Left lung (tissue), 10 donors: ENCODE measurements around the gene TSPAN17. TPM values are rescaled to one million over a fixed set of nuclear protein-coding genes. Genes with fewer than 3 reads are reported as not detected.

Experiments
- ATAC-seq: fragments of 200-7000 bp; cut with Tn5 transposase; one replicate; pipeline ENCODE4 v1.9.1; 2020; ENCODE audit warnings: moderate library complexity
- DNase-seq, 4 donors: peaks; one replicate each; pipeline ENCODE4 v3.0.0-alpha.2; 2013 to 2020
- H3K27ac ChIP-seq, 2 donors: fragments of 200-600 bp; sonication (generic) in 1 of 2; one replicate each; pipeline versions ENCODE4 v1.5.0 to v1.8.0; 2020 to 2021
- H3K27me3 ChIP-seq, 2 donors: fragments of 200-600 bp; sonication (generic) in 1 of 2; one replicate each; pipeline versions ENCODE4 v1.5.0 to v1.8.0; 2020 to 2021
- H3K36me3 ChIP-seq, 2 donors: fragments of 200-600 bp; sonication (generic) in 1 of 2; one replicate each; pipeline versions ENCODE4 v1.5.0 to v1.8.0; 2020 to 2021
- H3K4me1 ChIP-seq, 2 donors: fragments of 200-600 bp; one replicate each; pipeline ENCODE4 v1.8.0; 2021
- H3K4me3 ChIP-seq, 2 donors: fragments of 200-600 bp; sonication (generic) in 1 of 2; one replicate each; pipeline versions ENCODE4 v1.5.0 to v1.8.0; 2020 to 2021; ENCODE audit warnings: mild to moderate bottlenecking in 1 of 2
- H3K9me3 ChIP-seq, 2 donors: fragments of 200-600 bp; sonication (generic) in 1 of 2; one replicate each; pipeline versions ENCODE4 v1.5.0 to v1.8.0; 2020 to 2021
- intact Hi-C, 2 donors: fragments of 100-400 bp; cut with DNase I; formaldehyde crosslinking; loops; one replicate each; pipeline versions ENCODE4 v1.11.2 to v1.14.2; 2022
- polyA plus RNA-seq, 6 donors: library from polyadenylated mRNA; unstranded; fragments of 120-200 nt; gene quantifications; one replicate each; pipeline ENCODE4 v1.2.1, GENCODE V29; 2013; ENCODE audit not compliant: insufficient read length in 6 of 6
- total RNA-seq, 2 donors: library from RNA; stranded (reverse); fragmentation: NEBNext Ultra II Directional; extraction: Animal tissue kit (Norgen Biotek cat#: 25700); gene quantifications; one replicate each; pipeline ENCODE4 v1.2.1, GENCODE V29; 2021
- TF ChIP-seq, protein P1 (sequence below), 2 donors: fragments of 200-600 bp; sonication (generic) in 1 of 2; IDR thresholded peaks; one replicate each; pipeline versions ENCODE4 v1.5.0 to v1.8.0; 2021; ENCODE audit warnings: antibody characterized with exemption in 2 of 2
- donor health status: DM: no; HTN: yes; CAD: no.
- donor health status: DM: no; HTN: no; CAD: no.

Gene TSPAN17
- total and polyA plus RNA-seq, 8 donors: 26.0 to 48.3 (median 35.0) TPM

DNA sequence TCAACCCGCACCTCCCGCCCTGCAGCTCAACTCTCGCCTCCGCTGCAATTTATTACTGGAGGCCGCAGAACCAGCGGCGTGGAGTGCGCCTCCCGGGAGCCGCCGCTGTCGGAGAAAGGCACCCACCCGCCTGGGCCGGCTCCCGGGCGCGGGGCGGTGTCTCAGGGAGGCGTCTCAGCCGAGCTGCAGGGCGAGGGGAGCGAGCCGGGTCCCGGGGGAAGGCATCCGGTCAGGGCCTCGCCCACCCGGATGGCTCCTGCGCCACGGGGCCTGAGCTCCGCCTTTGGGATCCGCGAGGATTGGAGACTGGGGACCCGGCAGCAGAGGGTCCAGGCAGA is 32.9 kb downstream of the TSPAN17 start:
- DNase-seq: no peak
- Histone ChIP-seq H3K4me3 (no peak overlapping the region), H3K9me3 (peaks cover 0 to 3% of the 10 kb centered on the region in 2 donors), H3K27me3 (peaks cover 24 to 71% of the 10 kb centered on the region in 2 donors), H3K4me1 (no peaks in the 10 kb centered on the region), H3K36me3 (no peaks in the 10 kb centered on the region), H3K27ac (no peak overlapping the region)
- no peak for ATAC-seq
- intact Hi-C loops: no loop called here
- TF ChIP-seq, protein P1, sequence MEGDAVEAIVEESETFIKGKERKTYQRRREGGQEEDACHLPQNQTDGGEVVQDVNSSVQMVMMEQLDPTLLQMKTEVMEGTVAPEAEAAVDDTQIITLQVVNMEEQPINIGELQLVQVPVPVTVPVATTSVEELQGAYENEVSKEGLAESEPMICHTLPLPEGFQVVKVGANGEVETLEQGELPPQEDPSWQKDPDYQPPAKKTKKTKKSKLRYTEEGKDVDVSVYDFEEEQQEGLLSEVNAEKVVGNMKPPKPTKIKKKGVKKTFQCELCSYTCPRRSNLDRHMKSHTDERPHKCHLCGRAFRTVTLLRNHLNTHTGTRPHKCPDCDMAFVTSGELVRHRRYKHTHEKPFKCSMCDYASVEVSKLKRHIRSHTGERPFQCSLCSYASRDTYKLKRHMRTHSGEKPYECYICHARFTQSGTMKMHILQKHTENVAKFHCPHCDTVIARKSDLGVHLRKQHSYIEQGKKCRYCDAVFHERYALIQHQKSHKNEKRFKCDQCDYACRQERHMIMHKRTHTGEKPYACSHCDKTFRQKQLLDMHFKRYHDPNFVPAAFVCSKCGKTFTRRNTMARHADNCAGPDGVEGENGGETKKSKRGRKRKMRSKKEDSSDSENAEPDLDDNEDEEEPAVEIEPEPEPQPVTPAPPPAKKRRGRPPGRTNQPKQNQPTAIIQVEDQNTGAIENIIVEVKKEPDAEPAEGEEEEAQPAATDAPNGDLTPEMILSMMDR (IDR thresholded peaks at IDR 0.05): no peak

DNA sequence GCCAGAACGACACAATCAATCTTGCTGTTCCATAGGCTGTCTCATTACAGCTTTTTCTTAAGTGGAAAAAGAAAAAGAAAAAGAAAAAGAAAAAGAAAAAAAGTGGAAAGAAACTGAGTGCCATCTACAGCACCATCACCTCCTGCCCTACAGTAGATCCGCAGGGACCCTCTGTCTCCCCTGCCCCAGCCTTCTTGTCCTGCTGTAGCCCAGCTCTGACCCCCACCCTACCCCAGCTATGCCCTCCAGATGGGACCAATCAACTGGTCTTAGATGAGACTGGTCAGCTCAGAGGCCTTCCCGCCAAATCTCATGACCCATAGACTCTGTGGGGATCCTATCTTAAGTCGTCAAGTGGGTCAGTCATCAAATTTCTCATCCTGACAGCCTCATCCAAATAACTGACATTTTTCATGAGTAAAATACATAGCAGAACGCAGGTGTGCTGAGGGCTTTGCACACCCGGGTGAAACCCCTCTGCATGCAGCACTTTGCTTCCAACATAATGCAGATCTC is 34.8 kb downstream of the TSPAN17 start:
- Histone ChIP-seq H3K27me3 (peaks cover 24 to 74% of the 10 kb centered on the region in 2 donors), H3K9me3 (peaks cover 0 to 3% of the 10 kb centered on the region in 2 donors), H3K27ac (no peak overlapping the region), H3K4me3 (no peak overlapping the region), H3K36me3 (no peaks in the 10 kb centered on the region), H3K4me1 (no peaks in the 10 kb centered on the region)
- TF ChIP-seq, protein P1 (IDR thresholded peaks at IDR 0.05): no peak
- intact Hi-C loops: no loop called here
- DNase-seq: no peak
- no peak for ATAC-seq

DNA sequence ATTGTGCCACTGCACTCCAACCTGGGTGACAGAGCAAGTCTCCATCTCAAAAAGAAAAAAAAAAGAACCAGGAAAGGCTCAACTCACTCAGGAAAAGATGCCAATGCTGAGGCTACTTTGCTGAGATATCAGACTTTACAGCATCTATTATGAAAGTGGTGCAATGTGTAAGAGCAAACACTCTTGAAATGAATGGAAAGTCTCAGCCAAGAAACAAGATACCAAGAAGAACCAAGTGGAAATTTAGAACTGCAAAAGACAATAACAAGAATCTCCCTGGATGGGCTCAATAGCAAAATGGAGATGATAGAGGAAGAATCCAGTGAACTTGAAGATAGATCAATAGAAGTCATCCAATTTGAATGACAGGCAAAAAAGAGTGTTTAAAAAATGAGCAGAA is 37.7 kb downstream of the TSPAN17 start:
- Histone ChIP-seq H3K36me3 (no peaks in the 10 kb centered on the region), H3K9me3 (peaks cover 0 to 12% of the 10 kb centered on the region in 2 donors), H3K4me3 (no peak overlapping the region), H3K4me1 (no peaks in the 10 kb centered on the region), H3K27ac (no peak overlapping the region), H3K27me3 (peaks cover 12 to 73% of the 10 kb centered on the region in 2 donors)
- intact Hi-C loops: no loop called here
- DNase-seq (no peak), ATAC-seq (no peak)
- TF ChIP-seq, protein P1 (IDR thresholded peaks at IDR 0.05): no peak

DNA sequence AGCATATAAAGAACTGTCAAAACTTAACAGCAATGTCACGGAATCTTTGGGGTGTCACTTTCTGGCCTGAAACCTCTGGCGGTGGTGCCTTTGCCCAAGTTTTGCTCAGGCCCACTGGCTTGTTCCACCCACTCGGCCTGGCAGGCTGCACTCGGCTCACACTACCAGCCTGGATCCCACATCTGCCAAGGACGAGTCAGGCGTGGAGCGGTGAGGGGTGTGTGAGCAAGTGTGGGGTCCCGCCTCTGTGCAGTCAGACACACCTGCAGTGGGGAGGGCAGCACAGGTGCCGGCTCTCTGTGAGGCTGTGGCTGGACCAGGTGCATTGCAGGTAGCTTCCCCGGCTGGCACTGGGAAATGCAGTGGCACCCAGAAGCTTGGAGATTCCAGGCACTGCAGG is 40.0 kb downstream of the TSPAN17 start:
- H3K27ac ChIP-seq: no peak overlapping the region
- H3K4me1 ChIP-seq: no peaks in the 10 kb centered on the region
- H3K4me3 ChIP-seq: no peak overlapping the region
- intact Hi-C loops: no loop called here
- DNase-seq (no peak), ATAC-seq (no peak)
- H3K27me3 ChIP-seq: peaks cover 3 to 73% of the 10 kb centered on the region in 2 donors
- TF ChIP-seq, protein P1 (IDR thresholded peaks at IDR 0.05): no peak
- peaks cover 0 to 12% of the 10 kb centered on the region in 2 donors for H3K9me3 ChIP-seq
- no peaks in the 10 kb centered on the region for H3K36me3 ChIP-seq

DNA sequence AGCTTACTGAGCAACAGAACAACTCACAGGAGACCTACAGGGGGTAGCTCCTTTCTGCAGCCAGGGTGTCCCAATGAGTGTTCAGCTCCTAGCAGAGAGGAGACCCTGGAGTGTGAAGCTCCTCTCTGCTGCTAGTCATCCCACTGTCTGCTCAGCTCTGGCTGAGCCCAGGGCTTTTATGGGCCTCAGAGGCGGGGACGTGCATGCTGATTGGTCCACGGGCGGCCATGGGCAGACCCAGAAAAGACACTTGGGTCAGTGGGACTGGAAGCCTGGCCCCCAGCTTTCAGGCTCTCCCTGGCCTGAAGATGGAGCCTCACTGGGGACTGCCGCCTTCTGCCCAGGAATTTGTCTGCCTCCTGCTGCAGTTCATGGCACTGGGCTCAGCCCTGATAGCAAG is 40.6 kb downstream of the TSPAN17 start:
- H3K27me3 ChIP-seq: peaks cover 9 to 73% of the 10 kb centered on the region in 2 donors
- ATAC-seq (no peak), DNase-seq (no peak)
- intact Hi-C loops: no loop called here
- H3K27ac ChIP-seq: no peak overlapping the region
- peaks cover 0 to 12% of the 10 kb centered on the region in 2 donors for H3K9me3 ChIP-seq
- H3K36me3 ChIP-seq: no peaks in the 10 kb centered on the region
- H3K4me1 ChIP-seq: no peaks in the 10 kb centered on the region
- TF ChIP-seq, protein P1 (IDR thresholded peaks at IDR 0.05): no peak
- H3K4me3 ChIP-seq: no peak overlapping the region
